A549 (cell line): ENCODE measurements around the gene FAM78B. TPM values are rescaled to one million over a fixed set of nuclear protein-coding genes. Genes with fewer than 3 reads are reported as not detected.

ENCODE experiments used
- ATAC-seq, 2 experiments: fragments of 200-7000 bp in 1 of 2; fragments of >200 bp in 1 of 2; cut with Nextera tagmentation in 1 of 2; cut with Tn5 transposase in 1 of 2; 3 replicates each; pipeline versions ENCODE4 v1.8.0 to v1.9.1; 2018 to 2020; ENCODE audit warnings: mild to moderate bottlenecking in 1 of 2, moderate library complexity in 1 of 2
- CTCF ChIA-PET: fragments of 300-600 bp; sonication (Branson Sonifier 250); formaldehyde crosslinking; extraction: SDS; loops from one replicate; lab custom pipeline; 2021; ENCODE audit warnings: antibody characterized with exemption, inconsistent platforms; lab: Yijun Ruan, JAX
- POLR2A ChIA-PET: fragments of 350-600 bp; formaldehyde crosslinking; extraction: SDS; loops from one replicate; lab custom pipeline; 2021; ENCODE audit warnings: antibody characterized with exemption, inconsistent platforms; lab: Yijun Ruan, JAX
- DNase-seq, 2 experiments: peaks; one replicate each; pipeline versions ENCODE4 v3.0.0 to v3.0.0-alpha.2; 2011 to 2016; ENCODE audit warnings: low read depth in 1 of 2, low spot score in 1 of 2
- FAIRE-seq: peaks from 2 replicates; lab custom pipeline; 2011; peaks lifted over from hg19 to GRCh38; lab: Jason Lieb, UNC
- H3K27ac ChIP-seq, 2 experiments: fragments of >200 bp; sonication (Bioruptor Twin); formaldehyde crosslinking; 3 replicates each; pipeline ENCODE4 v1.5.1; 2016 to 2017
- H3K4me1 ChIP-seq: fragments of >200 bp; sonication (Bioruptor Twin); formaldehyde crosslinking; 3 replicates; pipeline ENCODE4 v1.6.1; 2016
- H3K4me2 ChIP-seq: fragments of >200 bp; sonication (Bioruptor Twin); formaldehyde crosslinking; 3 replicates; pipeline ENCODE4 v1.6.1; 2016
- H3K4me3 ChIP-seq: fragments of >200 bp; sonication (Bioruptor Twin); formaldehyde crosslinking; 3 replicates; pipeline ENCODE4 v1.5.1; 2016
- H3K9me3 ChIP-seq: fragments of >200 bp; sonication (Bioruptor Twin); formaldehyde crosslinking; 3 replicates; pipeline ENCODE4 v1.6.1; 2016
- BCL3 ChIP-seq: fragments of >200 bp; sonication (Bioruptor Twin); formaldehyde crosslinking; IDR thresholded peaks from 3 replicates; pipeline ENCODE4 v1.6.1; 2016
- CBX2 ChIP-seq: fragments of 200-600 bp; sonication (generic); IDR thresholded peaks from 2 replicates; pipeline ENCODE4 v1.6.1; 2016; ENCODE audit warnings: low read depth, mild to moderate bottlenecking, borderline replicate concordance
- CBX8 ChIP-seq: fragments of 200-600 bp; sonication (generic); IDR thresholded peaks from 2 replicates; pipeline ENCODE4 v1.6.1; 2016
- ELK1 ChIP-seq: fragments of 150-350 bp; IDR thresholded peaks from 2 replicates; pipeline ENCODE4 v1.6.1; 2014; ENCODE audit warnings: low read depth, mild to moderate bottlenecking, low read length
- HES2 ChIP-seq: fragments of >200 bp; sonication (Bioruptor Twin); formaldehyde crosslinking; IDR thresholded peaks from 2 replicates; pipeline ENCODE4 v1.6.1; 2016
- JUNB ChIP-seq: fragments of >200 bp; sonication (Bioruptor Twin); formaldehyde crosslinking; IDR thresholded peaks from 2 replicates; pipeline ENCODE4 v1.6.1; 2016
- KDM1A ChIP-seq: fragments of 200-600 bp; sonication (generic); IDR thresholded peaks from 2 replicates; pipeline ENCODE4 v1.6.1; 2016; ENCODE audit warnings: low read depth, mild to moderate bottlenecking
- KDM5A ChIP-seq: fragments of 200-600 bp; sonication (generic); IDR thresholded peaks from 2 replicates; pipeline ENCODE4 v1.6.1; 2016; ENCODE audit warnings: antibody characterized with exemption, mild to moderate bottlenecking
- MYC ChIP-seq: IDR thresholded peaks from 2 replicates; pipeline ENCODE4 v1.6.1; 2012; ENCODE audit warnings: mild to moderate bottlenecking, inconsistent platforms, low read length, improper control_type of control experiment, borderline replicate concordance
- PHF8 ChIP-seq: fragments of 200-600 bp; sonication (generic); IDR thresholded peaks from 2 replicates; pipeline ENCODE4 v1.6.1; 2016; ENCODE audit warnings: low read depth, mild to moderate bottlenecking, antibody characterized with exemption, moderate library complexity, borderline replicate concordance
- RAD21 ChIP-seq, 2 experiments: fragments of >200 bp in 1 of 2; sonication (Bioruptor Twin) in 1 of 2; formaldehyde crosslinking in 1 of 2; IDR thresholded peaks in 1 of 2; conservative IDR thresholded peaks in 1 of 2; 2 replicates in 1 of 2; 3 replicates in 1 of 2; pipeline ENCODE4 v1.6.1; 2012 to 2018; ENCODE audit warnings: inconsistent platforms in 1 of 2
- RNF2 ChIP-seq: fragments of 200-600 bp; sonication (generic); IDR thresholded peaks from 2 replicates; pipeline ENCODE4 v1.6.1; 2016; ENCODE audit warnings: low read depth, mild to moderate bottlenecking, antibody characterized with exemption, moderate library complexity, borderline replicate concordance
- WGBS: methylation state at CpG from one replicate; pipeline ENCODE4 v1.1.6; 2017; ENCODE audit errors: missing lambda C conversion rate; 5-methylcytosine and 5-hydroxymethylcytosine counted together
- polyA plus RNA-seq, 4 experiments: library from polyadenylated mRNA; depleted of rRNA in 3 of 4; stranded (reverse); fragments of >200 nt; fragmentation: RNase III in 1 of 4; extraction: RNeasy Plus Mini Kit Qiagen cat#74134 plus additional on column Dnase treatment in 1 of 4; gene quantifications; 2 replicates in 3 of 4; 3 replicates in 1 of 4; pipeline ENCODE4 v1.2.3, GENCODE V29; 2011 to 2017

The FAM78B gene
- polyA plus RNA-seq, 2 of the 4 experiments (the other 2 are of a cell fraction) = 0.13 to 0.34 TPM

GRCh38 chr1:166140251-166140650 lies 26.6 kb downstream of the FAM78B start:
- 5% methylated on average over 6 of the region's 6 CpGs for WGBS
- Histone ChIP-seq H3K9me3 (no peaks in the 10 kb centered on the region), H3K4me1 (no peaks in the 10 kb centered on the region), H3K4me3 (no peak overlapping the region), H3K4me2 (no peak overlapping the region), H3K27ac (no peak overlapping the region)
- FAIRE-seq = no peak
- TF ChIP-seq CBX2 = no peak
- no peak for TF ChIP-seq JUNB
- no peak for TF ChIP-seq BCL3
- no peak for TF ChIP-seq PHF8
- POLR2A ChIA-PET = no interaction called here
- CTCF ChIA-PET = no interaction called here
- DNase-seq = no peak
- ATAC-seq = no peak

GRCh38 chr1:166139735-166140134 lies 27.1 kb downstream of the FAM78B start:
- ChIA-PET CTCF (no interaction called here), POLR2A (no interaction called here)
- Histone ChIP-seq H3K4me1 (no peaks in the 10 kb centered on the region), H3K9me3 (no peaks in the 10 kb centered on the region), H3K27ac (no peak overlapping the region), H3K4me2 (no peak overlapping the region), H3K4me3 (no peak overlapping the region)
- ATAC-seq (no peak), FAIRE-seq (no peak), DNase-seq (no peak)
- WGBS = 1% methylated on average over 4 of the region's 4 CpGs
- no peak for TF ChIP-seq RAD21 (conservative IDR thresholded peaks at IDR 0.05 in 1 of 2, IDR thresholded peaks at IDR 0.05 in 1 of 2)
- no peak for TF ChIP-seq HES2
- TF ChIP-seq BCL3 = no peak
- TF ChIP-seq KDM5A = no peak
- TF ChIP-seq KDM1A = no peak
- TF ChIP-seq CBX8 = no peak
- TF ChIP-seq RNF2 = no peak

- no peak for ATAC-seq
- no peak for DNase-seq
Measured at GRCh38 chr1:166136699-166137401, 30.0 kb downstream of the FAM78B start.

More at GRCh38 chr1:166136699-166137401, 30.0 kb downstream of the FAM78B start:
- Histone ChIP-seq H3K9me3 (no peaks in the 10 kb centered on the region), H3K4me2 (no peak overlapping the region), H3K27ac (no peak overlapping the region), H3K4me3 (no peak overlapping the region), H3K4me1 (no peaks in the 10 kb centered on the region)
- FAIRE-seq = no peak
- ChIA-PET CTCF (interaction anchor here (1.0 kb wide), 1 partner anchor 262 kb away, joined by 3 read pairs; no protein-coding TSS in a partner anchor), POLR2A (no interaction called here)
- 3% methylated on average over 5 of the region's 5 CpGs for whole genome bisulfite sequencing
- TF ChIP-seq MYC (no peak), HES2 (no peak), ELK1 (no peak)
